Measurements from ENCODE around the gene MAMLD1. TPM values are rescaled to one million over a fixed set of nuclear protein-coding genes. Genes with fewer than 3 reads are reported as not detected.

The MAMLD1 gene
- total RNA-seq, 1 donor from 2014 or later: 0.25 TPM

DNA sequence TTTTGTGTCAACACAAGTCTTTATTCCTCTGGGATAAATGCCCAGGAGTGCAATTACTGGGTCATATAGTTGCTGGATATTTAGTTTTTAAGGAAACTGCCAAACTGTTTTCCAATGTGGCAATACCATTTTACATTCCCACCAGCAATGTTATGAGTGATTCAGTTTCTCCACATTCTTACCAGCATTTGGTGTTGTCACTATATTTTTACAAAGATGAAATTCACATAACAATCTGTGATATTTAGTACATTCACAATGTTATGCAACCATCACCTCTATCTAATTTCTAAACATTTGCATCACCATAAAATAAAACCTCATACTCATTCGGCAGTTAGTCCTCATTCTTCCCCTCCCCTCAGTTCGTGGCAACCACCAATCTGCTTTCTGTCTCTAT, 75.0 kb downstream of the MAMLD1 start:
- DNase-seq: no peak
- TF ChIP-seq, protein P1, sequence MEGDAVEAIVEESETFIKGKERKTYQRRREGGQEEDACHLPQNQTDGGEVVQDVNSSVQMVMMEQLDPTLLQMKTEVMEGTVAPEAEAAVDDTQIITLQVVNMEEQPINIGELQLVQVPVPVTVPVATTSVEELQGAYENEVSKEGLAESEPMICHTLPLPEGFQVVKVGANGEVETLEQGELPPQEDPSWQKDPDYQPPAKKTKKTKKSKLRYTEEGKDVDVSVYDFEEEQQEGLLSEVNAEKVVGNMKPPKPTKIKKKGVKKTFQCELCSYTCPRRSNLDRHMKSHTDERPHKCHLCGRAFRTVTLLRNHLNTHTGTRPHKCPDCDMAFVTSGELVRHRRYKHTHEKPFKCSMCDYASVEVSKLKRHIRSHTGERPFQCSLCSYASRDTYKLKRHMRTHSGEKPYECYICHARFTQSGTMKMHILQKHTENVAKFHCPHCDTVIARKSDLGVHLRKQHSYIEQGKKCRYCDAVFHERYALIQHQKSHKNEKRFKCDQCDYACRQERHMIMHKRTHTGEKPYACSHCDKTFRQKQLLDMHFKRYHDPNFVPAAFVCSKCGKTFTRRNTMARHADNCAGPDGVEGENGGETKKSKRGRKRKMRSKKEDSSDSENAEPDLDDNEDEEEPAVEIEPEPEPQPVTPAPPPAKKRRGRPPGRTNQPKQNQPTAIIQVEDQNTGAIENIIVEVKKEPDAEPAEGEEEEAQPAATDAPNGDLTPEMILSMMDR (IDR thresholded peaks at IDR 0.05; ENCODE audit: partially characterized antibody, unreplicated experiment): no peak
- Mint-ChIP-seq H3K36me3 (ENCODE audit: unreplicated experiment) (no peaks in the 10 kb centered on the region), H3K9me3 (ENCODE audit: unreplicated experiment) (peaks cover 2% of the 10 kb centered on the region), H3K27me3 (ENCODE audit: unreplicated experiment) (peaks cover 2% of the 10 kb centered on the region), H3K4me3 (ENCODE audit: unreplicated experiment) (no peak overlapping the region), H3K4me1 (ENCODE audit: low read depth, unreplicated experiment) (no peaks in the 10 kb centered on the region), H3K27ac (ENCODE audit: unreplicated experiment) (no peak overlapping the region)

DNA sequence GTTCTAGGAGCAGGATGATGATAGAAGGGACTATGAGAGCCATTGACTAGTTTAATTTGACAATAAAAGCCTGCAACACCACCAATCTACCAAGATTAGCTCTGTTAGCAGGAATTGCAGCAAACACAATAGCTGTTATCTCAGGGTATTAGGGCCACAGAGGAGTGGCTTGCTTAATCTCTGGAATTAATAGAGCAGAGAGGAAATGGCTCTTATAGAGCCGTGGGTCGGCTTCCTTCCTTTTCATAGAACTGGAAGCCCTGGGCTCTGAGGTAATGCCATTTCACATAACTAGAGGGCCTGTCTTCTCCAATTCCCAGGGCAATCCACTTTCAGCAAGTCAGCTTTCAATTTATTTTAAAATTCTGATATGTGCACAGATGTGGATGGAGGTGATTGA, 83.0 kb downstream of the MAMLD1 start:
- H3K4me1 Mint-ChIP-seq (ENCODE audit: low read depth, unreplicated experiment): no peaks in the 10 kb centered on the region
- H3K9me3 Mint-ChIP-seq (ENCODE audit: unreplicated experiment): no peaks in the 10 kb centered on the region
- H3K4me3 Mint-ChIP-seq (ENCODE audit: unreplicated experiment): no peak overlapping the region
- DNase-seq: no peak
- no peak overlapping the region for H3K27ac Mint-ChIP-seq (ENCODE audit: unreplicated experiment)
- TF ChIP-seq, protein P1 (IDR thresholded peaks at IDR 0.05; ENCODE audit: partially characterized antibody, unreplicated experiment): no peak
- no peaks in the 10 kb centered on the region for H3K27me3 Mint-ChIP-seq (ENCODE audit: unreplicated experiment)
- no peaks in the 10 kb centered on the region for H3K36me3 Mint-ChIP-seq (ENCODE audit: unreplicated experiment)

DNA sequence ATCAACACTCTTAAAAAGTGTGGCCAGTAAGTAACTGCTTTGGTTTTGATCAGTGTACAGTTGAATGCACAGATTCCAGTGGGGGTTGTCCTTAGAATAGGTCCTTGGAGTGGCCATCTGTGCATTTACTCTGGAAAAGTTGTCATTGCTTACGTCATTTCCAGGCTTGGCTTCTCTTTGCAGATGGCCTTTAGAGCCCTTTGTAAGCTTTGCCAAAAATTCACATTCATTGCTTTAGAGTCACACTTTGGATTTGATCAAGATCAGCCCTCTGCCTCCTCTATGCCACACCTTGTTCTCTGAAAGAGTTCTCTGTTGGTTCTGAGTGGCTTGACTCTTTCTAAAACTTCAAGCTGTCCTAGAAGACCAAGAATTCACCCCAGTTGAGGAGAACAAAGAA, 83.9 kb downstream of the MAMLD1 start:
- Mint-ChIP-seq H3K27me3 (ENCODE audit: unreplicated experiment) (peaks cover 1% of the 10 kb centered on the region), H3K36me3 (ENCODE audit: unreplicated experiment) (no peaks in the 10 kb centered on the region), H3K9me3 (ENCODE audit: unreplicated experiment) (no peaks in the 10 kb centered on the region), H3K4me3 (ENCODE audit: unreplicated experiment) (no peak overlapping the region), H3K27ac (ENCODE audit: unreplicated experiment) (no peak overlapping the region), H3K4me1 (ENCODE audit: low read depth, unreplicated experiment) (no peaks in the 10 kb centered on the region)
- DNase-seq: no peak
- TF ChIP-seq, protein P1 (IDR thresholded peaks at IDR 0.05; ENCODE audit: partially characterized antibody, unreplicated experiment): no peak

DNA sequence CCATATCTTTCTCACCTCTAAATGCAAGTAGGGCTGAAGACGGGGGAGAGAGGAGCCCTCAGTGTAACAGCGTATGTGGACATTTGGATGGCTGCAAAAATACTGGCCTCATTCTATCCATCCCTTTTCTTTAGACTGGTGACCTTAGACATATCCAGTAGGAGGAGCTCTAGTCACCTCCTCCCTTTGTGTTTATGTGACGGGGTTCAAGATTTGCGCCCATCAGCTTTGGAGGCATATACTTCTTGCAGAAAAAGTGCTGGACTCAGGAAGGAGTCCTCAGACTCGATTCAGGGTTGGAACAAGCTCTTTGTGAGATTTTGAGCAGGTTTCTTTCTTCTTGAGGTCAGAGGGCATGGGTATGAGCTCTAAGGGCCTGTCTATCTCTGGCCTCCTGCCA, 86.2 kb downstream of the MAMLD1 start:
- TF ChIP-seq, protein P1 (IDR thresholded peaks at IDR 0.05; ENCODE audit: partially characterized antibody, unreplicated experiment): no peak
- H3K9me3 Mint-ChIP-seq (ENCODE audit: unreplicated experiment): peaks cover 1% of the 10 kb centered on the region
- no peak for DNase-seq
- no peaks in the 10 kb centered on the region for H3K36me3 Mint-ChIP-seq (ENCODE audit: unreplicated experiment)
- H3K27ac Mint-ChIP-seq (ENCODE audit: unreplicated experiment): no peak overlapping the region
- H3K27me3 Mint-ChIP-seq (ENCODE audit: unreplicated experiment): peaks cover 1% of the 10 kb centered on the region
- H3K4me3 Mint-ChIP-seq (ENCODE audit: unreplicated experiment): no peak overlapping the region
- H3K4me1 Mint-ChIP-seq (ENCODE audit: low read depth, unreplicated experiment): no peaks in the 10 kb centered on the region

DNA sequence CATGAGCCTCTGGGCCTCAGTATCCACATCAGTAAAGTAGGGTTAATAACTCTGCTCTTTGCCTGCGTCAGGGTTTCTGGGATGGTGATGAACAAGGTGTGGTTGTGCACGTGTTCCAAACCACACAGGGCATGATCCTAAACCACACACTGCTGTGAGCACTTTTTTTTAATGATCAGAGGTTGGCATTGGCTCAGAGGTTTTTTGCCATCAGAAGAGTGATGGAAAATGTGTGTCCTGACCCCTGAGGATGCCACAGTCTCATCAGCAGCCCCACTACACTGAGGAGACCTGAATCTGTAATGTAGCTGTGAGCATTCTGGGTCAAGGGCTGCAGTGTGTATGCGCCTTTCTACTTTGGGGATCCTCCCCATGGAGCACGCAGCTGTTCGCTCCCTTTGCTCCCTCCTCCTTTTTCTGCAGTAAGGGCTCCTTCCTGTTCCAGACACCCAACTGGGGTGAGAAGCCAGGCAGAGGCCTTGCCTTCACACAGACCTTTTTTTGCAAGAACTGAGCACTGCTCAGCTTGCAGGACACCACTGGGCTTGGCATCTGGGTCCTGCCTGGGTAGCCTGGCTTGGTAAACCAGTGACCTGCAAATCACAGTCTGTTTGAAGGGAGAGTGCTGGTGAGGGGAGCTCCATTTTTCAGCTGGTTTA, 87.5 kb downstream of the MAMLD1 start:
- H3K4me3 Mint-ChIP-seq (ENCODE audit: unreplicated experiment): no peak overlapping the region
- H3K36me3 Mint-ChIP-seq (ENCODE audit: unreplicated experiment): no peaks in the 10 kb centered on the region
- no peaks in the 10 kb centered on the region for H3K4me1 Mint-ChIP-seq (ENCODE audit: low read depth, unreplicated experiment)
- H3K27me3 Mint-ChIP-seq (ENCODE audit: unreplicated experiment): peaks cover 1% of the 10 kb centered on the region
- H3K27ac Mint-ChIP-seq (ENCODE audit: unreplicated experiment): no peak overlapping the region
- peaks cover 1% of the 10 kb centered on the region for H3K9me3 Mint-ChIP-seq (ENCODE audit: unreplicated experiment)
- no peak for DNase-seq
- TF ChIP-seq, protein P1 (IDR thresholded peaks at IDR 0.05; ENCODE audit: partially characterized antibody, unreplicated experiment): no peak
